Measurements from ENCODE around the gene SH3RF3. TPM values are rescaled to one million over a fixed set of nuclear protein-coding genes. Genes with fewer than 3 reads are reported as not detected.

SH3RF3 gene
- total RNA-seq, 2 donors from 2014 or later, result 1.5 to 1.8 TPM

DNA sequence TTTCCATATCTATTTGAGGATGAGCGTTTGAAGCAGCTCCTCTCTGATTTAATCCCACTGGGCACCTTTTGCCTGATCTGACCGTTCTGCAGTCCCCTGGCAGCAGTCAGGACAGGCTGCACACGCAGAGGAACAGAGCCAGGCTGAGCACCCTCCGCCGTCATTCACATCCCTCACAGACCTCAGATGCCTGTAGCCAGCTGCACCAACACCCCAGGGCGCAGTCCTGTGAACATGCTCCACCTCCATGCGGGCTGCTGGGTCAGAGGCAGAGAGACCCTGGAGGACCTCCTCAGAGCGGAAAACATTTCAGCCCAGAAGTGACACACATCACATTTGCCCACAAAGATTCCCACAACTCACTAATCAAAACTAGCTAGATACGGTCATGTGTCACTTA, 338.7 kb downstream of the SH3RF3 start:
- Histone ChIP-seq H3K4me1 (ENCODE audit: control insufficient read depth, insufficient read depth, low read length) (no peaks in the 10 kb centered on the region), H3K27me3 (ENCODE audit: control insufficient read depth, insufficient read depth, low read length, poor library complexity, severe bottlenecking) (no peaks in the 10 kb centered on the region), H3K9ac (ENCODE audit: extremely low read depth, low read length, poor library complexity, severe bottlenecking) (no peak overlapping the region), H3K9me3 (ENCODE audit: control insufficient read depth, low read length) (no peaks in the 10 kb centered on the region), H3K4me3 (ENCODE audit: low read length) (no peak overlapping the region), H3K27ac (ENCODE audit: low read depth, low read length) (no peak overlapping the region), H3K36me3 (ENCODE audit: control insufficient read depth, insufficient read depth, low read length) (no peaks in the 10 kb centered on the region)
- H3K36me3 Mint-ChIP-seq (ENCODE audit: low read depth), result no peaks in the 10 kb centered on the region
- no peaks in the 10 kb centered on the region for H3K4me1 Mint-ChIP-seq
- H3K27ac Mint-ChIP-seq, result no peak overlapping the region
- TF ChIP-seq, protein P1, sequence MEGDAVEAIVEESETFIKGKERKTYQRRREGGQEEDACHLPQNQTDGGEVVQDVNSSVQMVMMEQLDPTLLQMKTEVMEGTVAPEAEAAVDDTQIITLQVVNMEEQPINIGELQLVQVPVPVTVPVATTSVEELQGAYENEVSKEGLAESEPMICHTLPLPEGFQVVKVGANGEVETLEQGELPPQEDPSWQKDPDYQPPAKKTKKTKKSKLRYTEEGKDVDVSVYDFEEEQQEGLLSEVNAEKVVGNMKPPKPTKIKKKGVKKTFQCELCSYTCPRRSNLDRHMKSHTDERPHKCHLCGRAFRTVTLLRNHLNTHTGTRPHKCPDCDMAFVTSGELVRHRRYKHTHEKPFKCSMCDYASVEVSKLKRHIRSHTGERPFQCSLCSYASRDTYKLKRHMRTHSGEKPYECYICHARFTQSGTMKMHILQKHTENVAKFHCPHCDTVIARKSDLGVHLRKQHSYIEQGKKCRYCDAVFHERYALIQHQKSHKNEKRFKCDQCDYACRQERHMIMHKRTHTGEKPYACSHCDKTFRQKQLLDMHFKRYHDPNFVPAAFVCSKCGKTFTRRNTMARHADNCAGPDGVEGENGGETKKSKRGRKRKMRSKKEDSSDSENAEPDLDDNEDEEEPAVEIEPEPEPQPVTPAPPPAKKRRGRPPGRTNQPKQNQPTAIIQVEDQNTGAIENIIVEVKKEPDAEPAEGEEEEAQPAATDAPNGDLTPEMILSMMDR (conservative IDR thresholded peaks at IDR 0.05), result no peak
- H3K9me3 Mint-ChIP-seq, result no peaks in the 10 kb centered on the region
- H3K4me3 Mint-ChIP-seq, result no peak overlapping the region
- H3K27me3 Mint-ChIP-seq (ENCODE audit: insufficient read depth), result no peaks in the 10 kb centered on the region
- WGBS, 2 experiments (ENCODE audit: insufficient coverage in 1 of 2, insufficient read length in 1 of 2), result 90 to 92% methylated on average over 6 to 9 of the region's 9 CpGs
- DNase-seq, result no peak

DNA sequence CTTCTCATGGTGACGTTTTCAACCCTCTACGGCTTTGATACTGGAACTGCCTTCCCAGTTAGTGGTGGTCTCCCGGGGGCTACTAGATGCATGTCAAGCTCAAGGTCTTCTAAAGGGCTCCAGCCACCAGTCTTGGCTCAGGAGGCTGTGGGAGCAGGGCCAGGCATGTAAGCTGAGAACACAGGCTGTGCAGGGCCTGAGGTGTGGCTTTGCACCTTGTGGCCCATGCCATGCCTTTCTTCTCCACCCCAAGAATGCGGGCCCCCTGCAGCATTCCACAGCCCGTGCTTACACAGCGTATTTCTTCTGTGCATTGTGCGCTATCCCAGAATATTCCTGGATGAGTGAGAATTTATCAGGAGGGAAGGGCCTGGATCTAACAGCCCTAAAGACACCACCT, 339.9 kb downstream of the SH3RF3 start:
- H3K4me1 Mint-ChIP-seq, result no peaks in the 10 kb centered on the region
- H3K27ac Mint-ChIP-seq, result no peak overlapping the region
- WGBS, 2 experiments (ENCODE audit: insufficient coverage in 1 of 2, insufficient read length in 1 of 2), result 96 to 100% methylated on average over 1 to 7 of the region's 7 CpGs
- no peaks in the 10 kb centered on the region for H3K36me3 Mint-ChIP-seq (ENCODE audit: low read depth)
- H3K9me3 Mint-ChIP-seq, result no peaks in the 10 kb centered on the region
- H3K27ac ChIP-seq (ENCODE audit: low read depth, low read length), result no peak overlapping the region
- TF ChIP-seq, protein P1 (conservative IDR thresholded peaks at IDR 0.05), result no peak
- no peaks in the 10 kb centered on the region for H3K9me3 ChIP-seq (ENCODE audit: control insufficient read depth, low read length)
- H3K27me3 ChIP-seq (ENCODE audit: control insufficient read depth, insufficient read depth, low read length, poor library complexity, severe bottlenecking), result no peaks in the 10 kb centered on the region
- no peaks in the 10 kb centered on the region for H3K36me3 ChIP-seq (ENCODE audit: control insufficient read depth, insufficient read depth, low read length)
- DNase-seq, result no peak
- H3K4me3 Mint-ChIP-seq, result no peak overlapping the region
- no peaks in the 10 kb centered on the region for H3K27me3 Mint-ChIP-seq (ENCODE audit: insufficient read depth)
- H3K4me3 ChIP-seq (ENCODE audit: low read length), result no peak overlapping the region
- no peaks in the 10 kb centered on the region for H3K4me1 ChIP-seq (ENCODE audit: control insufficient read depth, insufficient read depth, low read length)
- H3K9ac ChIP-seq (ENCODE audit: extremely low read depth, low read length, poor library complexity, severe bottlenecking), result no peak overlapping the region

DNA sequence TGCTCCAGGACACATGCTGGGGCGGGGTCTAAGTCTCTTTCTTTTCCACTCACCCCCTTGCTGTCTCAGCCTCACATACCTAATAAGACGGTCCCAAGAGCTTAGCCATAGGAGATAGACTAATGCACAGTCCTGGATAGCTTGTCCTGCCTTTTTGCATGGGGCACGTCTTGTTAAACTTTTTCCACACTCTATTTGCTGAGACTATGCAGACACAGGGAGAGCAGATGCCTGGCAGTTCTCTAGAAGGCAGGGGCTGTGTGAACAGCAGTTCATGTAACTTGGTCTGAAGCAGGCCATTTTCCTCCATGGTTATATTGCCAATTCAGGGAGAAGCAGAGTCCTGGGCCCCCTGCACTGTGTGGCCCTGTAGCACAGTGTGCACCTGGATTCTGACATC, 342.7 kb downstream of the SH3RF3 start:
- TF ChIP-seq, protein P1 (conservative IDR thresholded peaks at IDR 0.05), result no peak
- no peaks in the 10 kb centered on the region for H3K4me1 Mint-ChIP-seq
- 90 to 97% methylated on average over 3 of the region's 3 CpGs for WGBS, 2 experiments (ENCODE audit: insufficient coverage in 1 of 2, insufficient read length in 1 of 2)

More for the DNA sequence above, 342.7 kb downstream of the SH3RF3 start:
- Histone ChIP-seq H3K27me3 (ENCODE audit: control insufficient read depth, insufficient read depth, low read length, poor library complexity, severe bottlenecking) (no peaks in the 10 kb centered on the region), H3K4me1 (ENCODE audit: control insufficient read depth, insufficient read depth, low read length) (no peaks in the 10 kb centered on the region), H3K9ac (ENCODE audit: extremely low read depth, low read length, poor library complexity, severe bottlenecking) (no peak overlapping the region), H3K9me3 (ENCODE audit: control insufficient read depth, low read length) (no peaks in the 10 kb centered on the region), H3K36me3 (ENCODE audit: control insufficient read depth, insufficient read depth, low read length) (no peaks in the 10 kb centered on the region), H3K4me3 (ENCODE audit: low read length) (no peak overlapping the region), H3K27ac (ENCODE audit: low read depth, low read length) (no peak overlapping the region)
- Mint-ChIP-seq H3K4me3 (no peak overlapping the region), H3K9me3 (no peaks in the 10 kb centered on the region), H3K36me3 (ENCODE audit: low read depth) (no peaks in the 10 kb centered on the region), H3K27me3 (ENCODE audit: insufficient read depth) (no peaks in the 10 kb centered on the region), H3K27ac (no peak overlapping the region)
- DNase-seq, result no peak
